DOHH2 (cell line): Measurements from ENCODE around the gene ACTN4.

Experiments used
- EZH2phosphoT487 ChIP-seq: fragments of 200-600 bp; sonication (generic); IDR thresholded peaks from 2 replicates; pipeline ENCODE4 v1.6.1; 2017; ENCODE audit warnings: borderline replicate concordance, mild to moderate bottlenecking, antibody characterized with exemption, low read length, moderate library complexity, mixed read lengths
- TF ChIP-seq, protein P1 (sequence below): fragments of 200-600 bp; sonication (generic); IDR thresholded peaks from one replicate; pipeline ENCODE4 v1.5.1; 2014; ENCODE audit warnings: antibody characterized with exemption, mild to moderate bottlenecking, low read depth, low read length; ENCODE audit not compliant: poor library complexity, severe bottlenecking

DNA sequence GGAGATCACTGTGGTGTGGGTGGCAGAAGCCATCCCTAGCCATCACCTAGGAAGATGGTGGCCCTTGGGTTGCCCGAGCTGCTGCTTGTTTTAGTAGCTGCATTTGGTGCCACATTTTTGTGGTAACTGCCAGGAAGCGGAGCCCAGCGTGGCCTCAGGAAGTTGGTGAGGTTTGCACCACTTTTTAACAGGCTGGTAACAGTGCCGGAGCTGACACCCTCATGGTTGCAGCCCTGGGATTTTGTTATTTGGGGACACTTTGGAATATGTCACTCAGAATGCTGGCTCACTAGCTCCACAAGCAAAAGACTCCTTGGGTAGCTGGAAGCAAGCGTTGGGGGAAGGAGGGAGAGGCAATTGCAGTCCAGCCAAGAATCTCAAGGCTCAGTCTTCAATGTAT lies 22.1 kb downstream of the ACTN4 start:
- no peak for TF ChIP-seq EZH2phosphoT487
- TF ChIP-seq, protein P1, sequence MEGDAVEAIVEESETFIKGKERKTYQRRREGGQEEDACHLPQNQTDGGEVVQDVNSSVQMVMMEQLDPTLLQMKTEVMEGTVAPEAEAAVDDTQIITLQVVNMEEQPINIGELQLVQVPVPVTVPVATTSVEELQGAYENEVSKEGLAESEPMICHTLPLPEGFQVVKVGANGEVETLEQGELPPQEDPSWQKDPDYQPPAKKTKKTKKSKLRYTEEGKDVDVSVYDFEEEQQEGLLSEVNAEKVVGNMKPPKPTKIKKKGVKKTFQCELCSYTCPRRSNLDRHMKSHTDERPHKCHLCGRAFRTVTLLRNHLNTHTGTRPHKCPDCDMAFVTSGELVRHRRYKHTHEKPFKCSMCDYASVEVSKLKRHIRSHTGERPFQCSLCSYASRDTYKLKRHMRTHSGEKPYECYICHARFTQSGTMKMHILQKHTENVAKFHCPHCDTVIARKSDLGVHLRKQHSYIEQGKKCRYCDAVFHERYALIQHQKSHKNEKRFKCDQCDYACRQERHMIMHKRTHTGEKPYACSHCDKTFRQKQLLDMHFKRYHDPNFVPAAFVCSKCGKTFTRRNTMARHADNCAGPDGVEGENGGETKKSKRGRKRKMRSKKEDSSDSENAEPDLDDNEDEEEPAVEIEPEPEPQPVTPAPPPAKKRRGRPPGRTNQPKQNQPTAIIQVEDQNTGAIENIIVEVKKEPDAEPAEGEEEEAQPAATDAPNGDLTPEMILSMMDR: no peak
